ENCODE data around the gene TBC1D3G. TPM values are rescaled to one million over a fixed set of nuclear protein-coding genes. Genes with fewer than 3 reads are reported as not detected.
A peak's percentile ranks its signal among the peaks of the same experiment; 100 is the strongest.
"Not testable (repeated sequence)": the region's sequence is repeated elsewhere in the genome, so short reads cannot be mapped to it uniquely, and the experiment has no call there.

Gene TBC1D3G
- total and polyA plus RNA-seq, 2 of the 13 experiments (the other 11 are each of a cell fraction or from before 2014, with no cell fraction given), result not detected

- CTCF ChIA-PET (ENCODE audit: low intra/inter-chr PET ratio, low total read pairs); FAIRE-seq; intact Hi-C loops (cut with micrococcal nuclease; ENCODE audit: unreplicated experiment); DNase-seq (ENCODE audit: low spot score); H3K36me3 ChIP-seq (replicated peaks in 1 of 2; ENCODE audit: control insufficient read depth in 1 of 2, insufficient read depth in 2 of 2, low read length in 2 of 2); H2AFZ ChIP-seq (ENCODE audit: low read length); H3K9me3 ChIP-seq (ENCODE audit: low read length); H3K79me2 ChIP-seq (ENCODE audit: insufficient read depth, low read length); H3K27ac ChIP-seq (ENCODE audit: extremely low read length, insufficient read depth, low read length); H3K9ac ChIP-seq (ENCODE audit: insufficient read depth, low read depth, low read length); H4K20me1 ChIP-seq (ENCODE audit: insufficient read depth, low read length); H3K4me3 ChIP-seq (replicated peaks in 1 of 3; ENCODE audit: insufficient read depth in 1 of 3, low read depth in 2 of 3, low read length in 3 of 3); H3K4me2 ChIP-seq (ENCODE audit: low read depth, low read length); POLR2A ChIA-PET; H3K27me3 ChIP-seq (ENCODE audit: control insufficient read depth in 1 of 2, insufficient read depth in 2 of 2, low read length in 2 of 2); in situ Hi-C loops (cut with HindIII; ENCODE audit: extremely low pct_ligation_motif_present, low pct_unique_long_range_greater_than_20kb); BruUV-seq (replicated peaks); H3K4me1 ChIP-seq (ENCODE audit: insufficient read depth, low read length): not testable (repeated sequence)
- peak; percentile 57 for ATAC-seq
- WGBS (ENCODE audit: low lambda C conversion rate), result 3% methylated on average over 1 of the region's 2 CpGs
Measured at GRCh38 chr17:36289965-36290612, 33.6 kb upstream of the TBC1D3G start.

GRCh38 chr17:36295161-36295560 lies 28.5 kb upstream of the TBC1D3G start:
- H3K9ac ChIP-seq (ENCODE audit: insufficient read depth, low read depth, low read length); H3K36me3 ChIP-seq (replicated peaks in 1 of 2; ENCODE audit: control insufficient read depth in 1 of 2, insufficient read depth in 2 of 2, low read length in 2 of 2); in situ Hi-C loops (cut with HindIII; ENCODE audit: extremely low pct_ligation_motif_present, low pct_unique_long_range_greater_than_20kb); H3K27me3 ChIP-seq (ENCODE audit: control insufficient read depth in 1 of 2, insufficient read depth in 2 of 2, low read length in 2 of 2); DNase-seq (ENCODE audit: low spot score); H4K20me1 ChIP-seq (ENCODE audit: insufficient read depth, low read length); H3K27ac ChIP-seq (ENCODE audit: extremely low read length, insufficient read depth, low read length); H3K4me2 ChIP-seq (ENCODE audit: low read depth, low read length); H3K9me3 ChIP-seq (ENCODE audit: low read length); H3K79me2 ChIP-seq (ENCODE audit: insufficient read depth, low read length); H2AFZ ChIP-seq (ENCODE audit: low read length); H3K4me3 ChIP-seq (replicated peaks in 1 of 3; ENCODE audit: insufficient read depth in 1 of 3, low read depth in 2 of 3, low read length in 3 of 3); FAIRE-seq; CTCF ChIA-PET (ENCODE audit: low intra/inter-chr PET ratio, low total read pairs); POLR2A ChIA-PET; ATAC-seq; H3K4me1 ChIP-seq (ENCODE audit: insufficient read depth, low read length); intact Hi-C loops (cut with micrococcal nuclease; ENCODE audit: unreplicated experiment): not testable (repeated sequence)
- TSS peak; percentile 51 for BruUV-seq (replicated peaks)
- WGBS (ENCODE audit: low lambda C conversion rate), result no CpG with 5 or more reads among the region's 1 CpG

- H3K27me3 ChIP-seq (ENCODE audit: control insufficient read depth in 1 of 2, insufficient read depth in 2 of 2, low read length in 2 of 2); H2AFZ ChIP-seq (ENCODE audit: low read length); intact Hi-C loops (cut with micrococcal nuclease; ENCODE audit: unreplicated experiment); in situ Hi-C loops (cut with HindIII; ENCODE audit: extremely low pct_ligation_motif_present, low pct_unique_long_range_greater_than_20kb); H3K9ac ChIP-seq (ENCODE audit: insufficient read depth, low read depth, low read length); H3K79me2 ChIP-seq (ENCODE audit: insufficient read depth, low read length); H3K4me1 ChIP-seq (ENCODE audit: insufficient read depth, low read length); H3K4me2 ChIP-seq (ENCODE audit: low read depth, low read length); H3K4me3 ChIP-seq (replicated peaks in 1 of 3; ENCODE audit: insufficient read depth in 1 of 3, low read depth in 2 of 3, low read length in 3 of 3); ATAC-seq; H4K20me1 ChIP-seq (ENCODE audit: insufficient read depth, low read length); H3K9me3 ChIP-seq (ENCODE audit: low read length); CTCF ChIA-PET (ENCODE audit: low intra/inter-chr PET ratio, low total read pairs); POLR2A ChIA-PET; H3K27ac ChIP-seq (ENCODE audit: extremely low read length, insufficient read depth, low read length); FAIRE-seq; DNase-seq (ENCODE audit: low spot score); H3K36me3 ChIP-seq (replicated peaks in 1 of 2; ENCODE audit: control insufficient read depth in 1 of 2, insufficient read depth in 2 of 2, low read length in 2 of 2): not testable (repeated sequence)
- BruUV-seq (replicated peaks), result TSS peak; percentile 78
- no CpG with 5 or more reads among the region's 2 CpGs for WGBS (ENCODE audit: low lambda C conversion rate)
Measured at GRCh38 chr17:36315736-36316135, 7.9 kb upstream of the TBC1D3G start.

- intact Hi-C loops (cut with micrococcal nuclease; ENCODE audit: unreplicated experiment); H3K27me3 ChIP-seq (ENCODE audit: control insufficient read depth in 1 of 2, insufficient read depth in 2 of 2, low read length in 2 of 2); FAIRE-seq; BruUV-seq (replicated peaks); H3K4me3 ChIP-seq (replicated peaks in 1 of 3; ENCODE audit: insufficient read depth in 1 of 3, low read depth in 2 of 3, low read length in 3 of 3); H3K4me2 ChIP-seq (ENCODE audit: low read depth, low read length); H3K27ac ChIP-seq (ENCODE audit: extremely low read length, insufficient read depth, low read length); H3K36me3 ChIP-seq (replicated peaks in 1 of 2; ENCODE audit: control insufficient read depth in 1 of 2, insufficient read depth in 2 of 2, low read length in 2 of 2); in situ Hi-C loops (cut with HindIII; ENCODE audit: extremely low pct_ligation_motif_present, low pct_unique_long_range_greater_than_20kb); H3K9me3 ChIP-seq (ENCODE audit: low read length); ATAC-seq; H3K9ac ChIP-seq (ENCODE audit: insufficient read depth, low read depth, low read length); H4K20me1 ChIP-seq (ENCODE audit: insufficient read depth, low read length); POLR2A ChIA-PET; H3K79me2 ChIP-seq (ENCODE audit: insufficient read depth, low read length); CTCF ChIA-PET (ENCODE audit: low intra/inter-chr PET ratio, low total read pairs); H2AFZ ChIP-seq (ENCODE audit: low read length); H3K4me1 ChIP-seq (ENCODE audit: insufficient read depth, low read length); DNase-seq (ENCODE audit: low spot score): not testable (repeated sequence)
- WGBS (ENCODE audit: low lambda C conversion rate), result 25% methylated on average over 2 of the region's 6 CpGs
Measured at GRCh38 chr17:36362496-36362895, 38.8 kb downstream of the TBC1D3G start.

All from HepG2 (cell line).